T-cell (primary cell): Measurements from ENCODE around the gene TMEM184A. TPM values are rescaled to one million over a fixed set of nuclear protein-coding genes. Genes with fewer than 3 reads are reported as not detected.

Experiments used
- ATAC-seq, 4 experiments: fragments of 200-7000 bp in 3 of 4; fragments of 150-1000 bp in 1 of 4; cut with Tn5 transposase; replicated peaks in 1 of 4; 1 replicate in 3 of 4; 2 replicates in 1 of 4; pipeline ENCODE4 v1.10.0; 2021; ENCODE audit warnings: moderate library complexity in 3 of 4, mild to moderate bottlenecking in 2 of 4, moderate number of reproducible peaks in 1 of 4
- CTCF ChIA-PET, 2 donors: fragments of 300-600 bp; sonication (Branson Sonifier 250); formaldehyde crosslinking; loops; one replicate each; lab custom pipeline; 2022; ENCODE audit warnings: antibody characterized with exemption in 2 of 2; lab: Charles Lee
- POLR2A ChIA-PET, 2 donors: fragments of 300-600 bp; sonication (Branson Sonifier 250); formaldehyde crosslinking; loops; one replicate each; lab custom pipeline; 2022; ENCODE audit warnings: antibody characterized with exemption in 2 of 2; lab: Charles Lee
- DNase-seq, 35 experiments: peaks; one replicate each; pipeline versions ENCODE4 v3.0.0 to v3.0.0-alpha.2; 2013 to 2023
- H3K27ac ChIP-seq: one replicate; pipeline ENCODE4 v1.5.1; 2013; ENCODE audit warnings: low read length
- H3K27me3 ChIP-seq, 2 experiments: replicated peaks in 1 of 2; 1 replicate in 1 of 2; 2 replicates in 1 of 2; pipeline versions ENCODE4 v1.6.1 to v1.7.0; 2013; ENCODE audit warnings: low read length in 1 of 2, mixed read lengths in 1 of 2; ENCODE audit not compliant: control insufficient read depth in 2 of 2, insufficient read depth in 2 of 2; ENCODE audit errors: extremely low read depth in 1 of 2
- H3K36me3 ChIP-seq, 2 donors: 1 replicate in 1 of 2; 2 replicates in 1 of 2; pipeline versions ENCODE4 v1.6.1 to v1.7.0; 2013; ENCODE audit warnings: low read length in 1 of 2; ENCODE audit not compliant: control insufficient read depth in 2 of 2, insufficient read depth in 1 of 2; ENCODE audit errors: extremely low read depth in 1 of 2
- H3K4me1 ChIP-seq, 2 experiments: 1 replicate in 1 of 2; 2 replicates in 1 of 2; pipeline versions ENCODE4 v1.6.1 to v1.7.0; 2013; ENCODE audit warnings: low read length in 2 of 2, mixed read lengths in 1 of 2; ENCODE audit not compliant: insufficient read depth in 2 of 2, control insufficient read depth in 1 of 2; ENCODE audit errors: extremely low read depth in 1 of 2
- H3K4me3 ChIP-seq, 2 donors: 1 replicate in 1 of 2; 2 replicates in 1 of 2; pipeline versions ENCODE4 v1.5.1 to v1.7.0; 2013; ENCODE audit warnings: mild to moderate bottlenecking in 2 of 2, low read length in 1 of 2, moderate library complexity in 1 of 2; ENCODE audit not compliant: control insufficient read depth in 1 of 2; ENCODE audit errors: extremely low read depth in 1 of 2
- H3K9me3 ChIP-seq: 2 replicates; pipeline ENCODE4 v1.7.0; 2013
- H3K27ac Mint-ChIP-seq, 2 donors: one replicate each; pipeline ENCODE4 v1.8.0; 2020 to 2021; ENCODE audit warnings: mild to moderate bottlenecking in 2 of 2, mixed read lengths in 2 of 2
- H3K27me3 Mint-ChIP-seq, 2 donors: one replicate each; pipeline ENCODE4 v1.8.0; 2021 to 2022; ENCODE audit warnings: mixed read lengths in 2 of 2
- H3K36me3 Mint-ChIP-seq: one replicate; pipeline ENCODE4 v1.8.0; 2021; ENCODE audit warnings: mixed read lengths
- H3K4me1 Mint-ChIP-seq, 3 donors: one replicate each; pipeline ENCODE4 v1.8.0; 2020 to 2022; ENCODE audit warnings: mixed read lengths in 3 of 3, mild to moderate bottlenecking in 1 of 3
- H3K4me3 Mint-ChIP-seq, 3 donors: one replicate each; pipeline ENCODE4 v1.8.0; 2020 to 2022; ENCODE audit warnings: mild to moderate bottlenecking in 3 of 3, mixed read lengths in 3 of 3, moderate library complexity in 3 of 3
- H3K9me3 Mint-ChIP-seq, 3 donors: one replicate each; pipeline ENCODE4 v1.8.0; 2020 to 2022; ENCODE audit warnings: mixed read lengths in 3 of 3
- WGBS: methylation state at CpG from one replicate; pipeline ENCODE4 v1.1.5; 2013; ENCODE audit warnings: missing lambda C conversion rate; ENCODE audit not compliant: insufficient coverage; 5-methylcytosine and 5-hydroxymethylcytosine counted together
- total RNA-seq, 35 experiments: library from RNA in 6 of 35; stranded (reverse) in 6 of 35; fragments of 120-200 nt in 1 of 35; gene quantifications; one replicate each; pipeline versions ENCODE4 v1.2.1 to v1.2.4 and lab custom pipeline; 2013 to 2026

TMEM184A gene
- total RNA-seq, 5 donors from 2014 or later (not counting 1 experiment from before 2014, with no cell fraction given), result 0.18 to 0.38 (median 0.33) TPM; not detected in 2

- ChIA-PET POLR2A (no interaction called here), CTCF (interaction anchor here in 1 of 2 donors (0.6 to 0.7 kb wide), 2 partner anchors 69 to 1053 kb away, joined by 3 to 4 read pairs; no protein-coding TSS in a partner anchor)
- Histone ChIP-seq H3K4me3 (peak overlapping the region in 1 of 2 donors; percentile 56), H3K27me3 (peaks cover 0 to 24% of the 10 kb centered on the region in 2 experiments), H3K36me3 (no peaks in the 10 kb centered on the region), H3K9me3 (no peaks in the 10 kb centered on the region), H3K27ac (no peak overlapping the region), H3K4me1 (peaks cover 11 to 47% of the 10 kb centered on the region in 2 experiments)
- Mint-ChIP-seq H3K27me3 (no peaks in the 10 kb centered on the region), H3K4me3 (peak overlapping the region in 2 of 3 donors; percentile 3 to 66), H3K4me1 (peaks cover 29 to 36% (median 36%) of the 10 kb centered on the region in 3 donors), H3K36me3 (no peaks in the 10 kb centered on the region), H3K27ac (peak overlapping the region; percentile 76 to 79), H3K9me3 (no peaks in the 10 kb centered on the region)
- DNase-seq (peak; percentile 31 to 70 (median 48)), ATAC-seq (peak; percentile 91 to 95 (median 95))
- WGBS, result 35% methylated on average over 22 of the region's 35 CpGs
Observed at GRCh38 chr7:1512781-1513656, 43.0 kb downstream of the TMEM184A start.

- no peak for DNase-seq
- no peak overlapping the region for H3K27ac ChIP-seq
- H3K4me1 Mint-ChIP-seq, result peaks cover 36 to 45% (median 42%) of the 10 kb centered on the region in 3 donors
Observed at GRCh38 chr7:1511444-1512422, 44.3 kb downstream of the TMEM184A start.

GRCh38 chr7:1510780-1511154, 45.2 kb downstream of the TMEM184A start:
- Histone ChIP-seq H3K27ac (no peak overlapping the region), H3K27me3 (peaks cover 0 to 32% of the 10 kb centered on the region in 2 experiments), H3K9me3 (no peaks in the 10 kb centered on the region), H3K36me3 (no peaks in the 10 kb centered on the region), H3K4me3 (no peak overlapping the region), H3K4me1 (peaks cover 22 to 61% of the 10 kb centered on the region in 2 experiments)
- Mint-ChIP-seq H3K27ac (peak overlapping the region in 1 of 2 donors; percentile 55), H3K9me3 (no peaks in the 10 kb centered on the region), H3K4me3 (no peak overlapping the region), H3K27me3 (peaks cover 0 to 4% of the 10 kb centered on the region in 2 donors), H3K36me3 (no peaks in the 10 kb centered on the region), H3K4me1 (peaks cover 42 to 49% (median 47%) of the 10 kb centered on the region in 3 donors)
- WGBS, result 50% methylated on average over 14 of the region's 16 CpGs
- ChIA-PET POLR2A (no interaction called here), CTCF (no interaction called here)
- ATAC-seq, result no peak
- no peak for DNase-seq

More at GRCh38 chr7:1511444-1512422, 44.3 kb downstream of the TMEM184A start:
- Histone ChIP-seq H3K4me3 (no peak overlapping the region), H3K27me3 (peaks cover 0 to 27% of the 10 kb centered on the region in 2 experiments), H3K36me3 (no peaks in the 10 kb centered on the region), H3K9me3 (no peaks in the 10 kb centered on the region), H3K4me1 (peaks cover 15 to 54% of the 10 kb centered on the region in 2 experiments)
- peaks cover 0 to 2% of the 10 kb centered on the region in 2 donors for H3K27me3 Mint-ChIP-seq
- peak overlapping the region in 1 of 3 donors; percentile 66 for H3K4me3 Mint-ChIP-seq
- no peak for ATAC-seq
- WGBS, result 91% methylated on average over 26 of the region's 30 CpGs
- H3K27ac Mint-ChIP-seq, result peak overlapping the region; percentile 76 to 79
- H3K9me3 Mint-ChIP-seq, result no peaks in the 10 kb centered on the region
- H3K36me3 Mint-ChIP-seq, result no peaks in the 10 kb centered on the region
- ChIA-PET CTCF (no interaction called here), POLR2A (no interaction called here)

- Histone ChIP-seq H3K4me1 (peaks cover 22 to 75% of the 10 kb centered on the region in 2 experiments), H3K4me3 (no peak overlapping the region), H3K27me3 (peaks cover 0 to 40% of the 10 kb centered on the region in 2 experiments), H3K9me3 (no peaks in the 10 kb centered on the region), H3K36me3 (no peaks in the 10 kb centered on the region), H3K27ac (no peak overlapping the region)
- H3K27ac Mint-ChIP-seq, result no peak overlapping the region
- ChIA-PET POLR2A (no interaction called here), CTCF (no interaction called here)
- peaks cover 0 to 4% of the 10 kb centered on the region in 2 donors for H3K27me3 Mint-ChIP-seq
- WGBS, result 69% methylated on average over 13 of the region's 14 CpGs
- peak overlapping the region in 1 of 3 donors; percentile 10 for H3K4me3 Mint-ChIP-seq
- no peaks in the 10 kb centered on the region for H3K9me3 Mint-ChIP-seq
- no peak for ATAC-seq
- no peaks in the 10 kb centered on the region for H3K36me3 Mint-ChIP-seq
- H3K4me1 Mint-ChIP-seq, result peaks cover 46 to 54% (median 49%) of the 10 kb centered on the region in 3 donors
- DNase-seq, result no peak
Observed at GRCh38 chr7:1509226-1509625, 46.8 kb downstream of the TMEM184A start.

GRCh38 chr7:1508277-1508758, 47.7 kb downstream of the TMEM184A start:
- H3K36me3 Mint-ChIP-seq, result no peaks in the 10 kb centered on the region
- H3K4me3 Mint-ChIP-seq, result peak overlapping the region in 1 of 3 donors; percentile 54
- DNase-seq (no peak), ATAC-seq (no peak)
- Histone ChIP-seq H3K4me3 (no peak overlapping the region), H3K4me1 (peaks cover 25 to 74% of the 10 kb centered on the region in 2 experiments), H3K27ac (no peak overlapping the region), H3K36me3 (no peaks in the 10 kb centered on the region), H3K9me3 (no peaks in the 10 kb centered on the region), H3K27me3 (peaks cover 0 to 40% of the 10 kb centered on the region in 2 experiments)
- CTCF ChIA-PET, result no interaction called here
- H3K27ac Mint-ChIP-seq, result peak overlapping the region in 1 of 2 donors; percentile 69
- peaks cover 0 to 4% of the 10 kb centered on the region in 2 donors for H3K27me3 Mint-ChIP-seq
- no peaks in the 10 kb centered on the region for H3K9me3 Mint-ChIP-seq
- WGBS, result 42% methylated on average over 10 of the region's 10 CpGs
- POLR2A ChIA-PET, result no interaction called here
- H3K4me1 Mint-ChIP-seq, result peaks cover 44 to 50% (median 47%) of the 10 kb centered on the region in 3 donors
